ACC112 (cell line): ENCODE data around the gene KLHL18.
"Not testable (repeated sequence)": the region's sequence is repeated elsewhere in the genome, so short reads cannot be mapped to it uniquely, and the experiment has no call there.

Experiments
- H2AFZ ChIP-seq: fragments of 200-600 bp; sonication (generic); one replicate; pipeline ENCODE4 v1.6.0; 2017; ENCODE audit warnings: antibody characterized with exemption, low read length; ENCODE audit not compliant: unreplicated experiment
- H3K27ac ChIP-seq: fragments of 200-600 bp; sonication (generic); 2 replicates; pipeline ENCODE4 v1.5.1; 2014; ENCODE audit warnings: low read depth, mild to moderate bottlenecking, antibody characterized with exemption, low read length, moderate library complexity
- H3K27me3 ChIP-seq: fragments of 200-600 bp; sonication (generic); 2 replicates; pipeline ENCODE4 v1.6.1; 2014; ENCODE audit warnings: mild to moderate bottlenecking, antibody characterized with exemption, low read length, moderate library complexity, mixed read lengths; ENCODE audit not compliant: insufficient read depth
- H3K36me3 ChIP-seq: fragments of 200-600 bp; sonication (generic); 2 replicates; pipeline ENCODE4 v1.6.1; 2016; ENCODE audit warnings: mild to moderate bottlenecking, antibody characterized with exemption, low read length, moderate library complexity, mixed read lengths; ENCODE audit not compliant: insufficient read depth
- H3K4me1 ChIP-seq: fragments of 200-600 bp; sonication (generic); one replicate; pipeline ENCODE4 v1.6.1; 2016; ENCODE audit warnings: low read length, mixed read lengths; ENCODE audit not compliant: insufficient read depth, unreplicated experiment, control insufficient read depth
- H3K4me3 ChIP-seq: fragments of 200-600 bp; sonication (generic); 2 replicates; pipeline ENCODE4 v1.5.1; 2014; ENCODE audit warnings: mild to moderate bottlenecking, low read depth, low read length
- H3K79me2 ChIP-seq: fragments of 200-600 bp; sonication (generic); one replicate; pipeline ENCODE4 v1.6.0; 2016; ENCODE audit warnings: low read length; ENCODE audit not compliant: control insufficient read depth, unreplicated experiment, insufficient read depth

KLHL18 gene

GRCh38 chr3:47314056-47314764 is 31.5 kb downstream of the KLHL18 start:
- Histone ChIP-seq H3K79me2 (no peaks in the 10 kb centered on the region), H3K27me3 (no peaks in the 10 kb centered on the region), H3K4me3 (no peak overlapping the region), H3K36me3 (no peaks in the 10 kb centered on the region), H3K27ac (no peak overlapping the region), H2AFZ (no peak overlapping the region), H3K4me1 (peaks cover 14% of the 10 kb centered on the region)

GRCh38 chr3:47315069-47315647 is 32.4 kb downstream of the KLHL18 start:
- Histone ChIP-seq H3K27me3 (no peaks in the 10 kb centered on the region), H3K36me3 (no peaks in the 10 kb centered on the region), H2AFZ (no peak overlapping the region), H3K79me2 (no peaks in the 10 kb centered on the region), H3K27ac (no peak overlapping the region), H3K4me3 (no peak overlapping the region; the same call in 1 of the 2 replicates), H3K4me1 (peaks cover 14% of the 10 kb centered on the region)

- not testable (repeated sequence) for H2AFZ ChIP-seq, H3K27me3 ChIP-seq, H3K36me3 ChIP-seq, H3K27ac ChIP-seq, H3K4me3 ChIP-seq, H3K79me2 ChIP-seq
- H3K4me1 ChIP-seq = peaks cover 14% of the 10 kb centered on the region
Measured at GRCh38 chr3:47316151-47316550, 33.4 kb downstream of the KLHL18 start.

- no peaks in the 10 kb centered on the region for H3K79me2 ChIP-seq
- no peak overlapping the region for H3K27ac ChIP-seq
- no peak overlapping the region for H2AFZ ChIP-seq
- H3K4me1 ChIP-seq = peaks cover 21% of the 10 kb centered on the region
- H3K36me3 ChIP-seq = no peaks in the 10 kb centered on the region; the same call in 1 of the 2 replicates
- H3K27me3 ChIP-seq = no peaks in the 10 kb centered on the region
- no peak overlapping the region for H3K4me3 ChIP-seq
Measured at GRCh38 chr3:47318916-47319315, 36.2 kb downstream of the KLHL18 start.

GRCh38 chr3:47319956-47320355 is 37.2 kb downstream of the KLHL18 start:
- no peak overlapping the region for H3K4me3 ChIP-seq
- H2AFZ ChIP-seq = no peak overlapping the region
- H3K36me3 ChIP-seq = no peaks in the 10 kb centered on the region; the same call in 1 of the 2 replicates
- H3K27ac ChIP-seq = no peak overlapping the region
- H3K4me1 ChIP-seq = peaks cover 14% of the 10 kb centered on the region
- no peaks in the 10 kb centered on the region for H3K27me3 ChIP-seq
- H3K79me2 ChIP-seq = no peaks in the 10 kb centered on the region

- peaks cover 8% of the 10 kb centered on the region for H3K4me1 ChIP-seq
- no peaks in the 10 kb centered on the region for H3K79me2 ChIP-seq
- H3K27ac ChIP-seq = no peak overlapping the region
- no peaks in the 10 kb centered on the region; the same call in 1 of the 2 replicates for H3K36me3 ChIP-seq
- no peak overlapping the region for H3K4me3 ChIP-seq
- H3K27me3 ChIP-seq = no peaks in the 10 kb centered on the region
- H2AFZ ChIP-seq = no peak overlapping the region
Measured at GRCh38 chr3:47323431-47324277, 40.9 kb downstream of the KLHL18 start.

- Histone ChIP-seq H3K4me1 (peaks cover 8% of the 10 kb centered on the region), H3K27ac (no peak overlapping the region), H3K4me3 (no peak overlapping the region), H3K79me2 (no peaks in the 10 kb centered on the region), H3K27me3 (no peaks in the 10 kb centered on the region), H2AFZ (no peak overlapping the region), H3K36me3 (no peaks in the 10 kb centered on the region; the same call in 1 of the 2 replicates)
Measured at GRCh38 chr3:47324278-47324865, 41.6 kb downstream of the KLHL18 start.

GRCh38 chr3:47333907-47334306 is 51.2 kb downstream of the KLHL18 start:
- Histone ChIP-seq H3K36me3 (peaks cover 10% of the 10 kb centered on the region; the same call in 1 of the 2 replicates), H3K27me3 (no peaks in the 10 kb centered on the region), H3K4me3 (no peak overlapping the region), H3K79me2 (no peaks in the 10 kb centered on the region), H2AFZ (no peak overlapping the region), H3K27ac (no peak overlapping the region), H3K4me1 (no peaks in the 10 kb centered on the region)

- no peaks in the 10 kb centered on the region for H3K79me2 ChIP-seq
- H3K4me1 ChIP-seq = no peaks in the 10 kb centered on the region
- peaks cover 4% of the 10 kb centered on the region; the same call in 1 of the 2 replicates for H3K36me3 ChIP-seq
- H3K27me3 ChIP-seq = no peaks in the 10 kb centered on the region
- H2AFZ ChIP-seq = no peak overlapping the region
- no peak overlapping the region for H3K27ac ChIP-seq
- H3K4me3 ChIP-seq = no peak overlapping the region
Measured at GRCh38 chr3:47337656-47338055, 54.9 kb downstream of the KLHL18 start.

GRCh38 chr3:47339951-47340350 is 57.2 kb downstream of the KLHL18 start:
- no peaks in the 10 kb centered on the region for H3K79me2 ChIP-seq
- H2AFZ ChIP-seq = no peak overlapping the region
- no peaks in the 10 kb centered on the region for H3K4me1 ChIP-seq
- H3K36me3 ChIP-seq = peaks cover 4% of the 10 kb centered on the region; the same call in 1 of the 2 replicates
- no peaks in the 10 kb centered on the region for H3K27me3 ChIP-seq
- no peak overlapping the region for H3K27ac ChIP-seq
- H3K4me3 ChIP-seq = no peak overlapping the region
